Endothelial cell of umbilical vein (primary cell): ENCODE measurements around the gene ATAD5. TPM values are rescaled to one million over a fixed set of nuclear protein-coding genes. Genes with fewer than 3 reads are reported as not detected.

Experiments
- BruUV-seq: library from RNA; stranded (reverse); fragments of 400-500 nt; replicated peaks from 2 replicates; lab custom pipeline; 2021; lab: Mats Ljungman, UMichigan
- CTCF ChIA-PET: fragments of 300-600, 350-600 bp; sonication (Branson Sonifier 250); formaldehyde crosslinking; loops from one replicate; lab custom pipeline; 2021; ENCODE audit warnings: antibody characterized with exemption, inconsistent platforms; lab: Charles Lee
- POLR2A ChIA-PET: fragments of 300-600, 350-600 bp; sonication (Branson Sonifier 250); formaldehyde crosslinking; loops from one replicate; lab custom pipeline; 2021; ENCODE audit warnings: antibody characterized with exemption, inconsistent platforms; lab: Charles Lee
- DNase-seq: peaks from one replicate; pipeline ENCODE4 v3.0.0-alpha.2; 2011; ENCODE audit warnings: low read depth, low spot score
- FAIRE-seq: peaks from 2 replicates; lab custom pipeline; 2011; peaks lifted over from hg19 to GRCh38; lab: Jason Lieb, UNC
- H2AFZ ChIP-seq: 2 replicates; pipeline ENCODE4 v1.6.0; 2012; ENCODE audit warnings: low read depth, low read length, control low read depth, inconsistent platforms
- H3K27ac ChIP-seq: 2 replicates; pipeline ENCODE4 v1.5.1; 2011; ENCODE audit warnings: low read depth, mild to moderate bottlenecking, control low read depth, low read length, moderate library complexity; ENCODE audit not compliant: insufficient read depth
- H3K27me3 ChIP-seq, 2 experiments: 2 replicates each; pipeline versions ENCODE4 v1.6.0 to v1.6.1; 2011; ENCODE audit warnings: low read length in 2 of 2, mixed read lengths in 1 of 2; ENCODE audit not compliant: control insufficient read depth in 2 of 2, insufficient read depth in 2 of 2
- H3K36me3 ChIP-seq, 2 experiments: 2 replicates in 1 of 2; 3 replicates in 1 of 2; pipeline ENCODE4 v1.5.1; 2011; ENCODE audit warnings: low read length in 2 of 2, mild to moderate bottlenecking in 1 of 2, moderate library complexity in 1 of 2; ENCODE audit not compliant: control insufficient read depth in 2 of 2, insufficient read depth in 2 of 2; ENCODE audit errors: extremely low read depth in 1 of 2
- H3K4me1 ChIP-seq: 3 replicates; pipeline ENCODE4 v1.5.1; 2011; ENCODE audit warnings: mild to moderate bottlenecking, low read length; ENCODE audit not compliant: control insufficient read depth, insufficient read depth; ENCODE audit errors: extremely low read depth
- H3K4me2 ChIP-seq: 2 replicates; pipeline ENCODE4 v1.6.1; 2011; ENCODE audit warnings: low read length, control low read depth, mixed read lengths; ENCODE audit not compliant: insufficient read depth
- H3K4me3 ChIP-seq, 3 experiments: fragments of 200-600 bp in 1 of 3; sonication (generic), shearing (Covaris generic) in 1 of 3; replicated peaks in 1 of 3; 2 replicates each; pipeline ENCODE4 v1.5.1; 2011 to 2016; ENCODE audit warnings: control low read depth in 3 of 3, low read length in 3 of 3, mild to moderate bottlenecking in 2 of 3, inconsistent platforms in 1 of 3, low read depth in 1 of 3, moderate library complexity in 1 of 3; ENCODE audit not compliant: insufficient read depth in 1 of 3
- H3K79me2 ChIP-seq: 2 replicates; pipeline ENCODE4 v1.6.0; 2012; ENCODE audit warnings: low read length, inconsistent platforms; ENCODE audit not compliant: control insufficient read depth, insufficient read depth
- H3K9ac ChIP-seq: replicated peaks from 2 replicates; pipeline ENCODE3; 2011; ENCODE audit warnings: low read length, control low read depth; ENCODE audit not compliant: insufficient read depth; ENCODE audit errors: extremely low read depth
- H3K9me1 ChIP-seq: replicated peaks from 3 replicates; pipeline ENCODE4 v1.6.0; 2011; ENCODE audit warnings: mild to moderate bottlenecking, low read length; ENCODE audit not compliant: control insufficient read depth, insufficient read depth; ENCODE audit errors: extremely low read depth
- H3K9me3 ChIP-seq: replicated peaks from 2 replicates; pipeline ENCODE4 v1.5.1; 2012; ENCODE audit warnings: low read length, inconsistent platforms; ENCODE audit not compliant: control insufficient read depth, insufficient read depth
- H4K20me1 ChIP-seq: replicated peaks from 2 replicates; pipeline ENCODE3; 2011; ENCODE audit warnings: mild to moderate bottlenecking, low read length; ENCODE audit not compliant: control insufficient read depth, insufficient read depth; ENCODE audit errors: extremely low read depth
- EZH2 ChIP-seq: IDR thresholded peaks from 2 replicates; pipeline ENCODE4 v1.6.1; 2012; ENCODE audit warnings: borderline replicate concordance, low read depth, mild to moderate bottlenecking, moderate library complexity, low read length, inconsistent platforms; ENCODE audit not compliant: severe bottlenecking
- FOS ChIP-seq: IDR thresholded peaks from 2 replicates; pipeline ENCODE4 v1.6.1; 2011; ENCODE audit warnings: mild to moderate bottlenecking, low read length, moderate library complexity, borderline replicate concordance; ENCODE audit not compliant: insufficient read depth
- GATA2 ChIP-seq: IDR thresholded peaks from 2 replicates; pipeline ENCODE4 v1.7.0; 2011; ENCODE audit warnings: low read depth, mild to moderate bottlenecking, moderate library complexity, mixed read lengths, low read length; ENCODE audit not compliant: insufficient read length, insufficient read depth
- JUN ChIP-seq: IDR thresholded peaks from 2 replicates; pipeline ENCODE4 v1.6.1; 2011; ENCODE audit warnings: borderline replicate concordance, low read depth; ENCODE audit not compliant: insufficient read length, insufficient read depth
- MYC ChIP-seq: IDR thresholded peaks from one replicate; pipeline ENCODE4 v1.6.1; 2011; ENCODE audit warnings: mild to moderate bottlenecking, low read depth, low read length
- POLR2A ChIP-seq: IDR thresholded peaks from 2 replicates; pipeline ENCODE4 v1.6.1; 2012; ENCODE audit warnings: low read depth, mild to moderate bottlenecking, control low read depth, low read length
- POLR2AphosphoS5 ChIP-seq: IDR thresholded peaks from 2 replicates; pipeline ENCODE4 v1.6.1; 2012; ENCODE audit warnings: low read depth, mild to moderate bottlenecking, control low read depth, low read length, moderate library complexity; ENCODE audit not compliant: insufficient read depth
- dilution Hi-C: fragments of 300-500 bp; cut with MboI; formaldehyde crosslinking; loops from one replicate; pipeline ENCODE4 v1.15.0; 2019; ENCODE audit warnings: low sequenced_read_pairs; ENCODE audit not compliant: extremely low pct_ligation_motif_present
- intact Hi-C: fragments of 100-400 bp; cut with micrococcal nuclease; formaldehyde crosslinking; loops from one replicate; pipeline ENCODE4 v1.10.0; 2022
- polyA plus RNA-seq, 4 experiments: library from polyadenylated mRNA; depleted of rRNA in 3 of 4; stranded (reverse) in 3 of 4; unstranded in 1 of 4; fragments of >200 nt; gene quantifications; 2 replicates each; pipeline versions ENCODE4 v1.2.1 to v1.2.3, GENCODE V29; 2011 to 2012; ENCODE audit warnings: missing spikeins in 1 of 4
- total RNA-seq: library from RNA; stranded (reverse); gene quantifications from 2 replicates; pipeline ENCODE4 v1.2.3, GENCODE V29; 2021
- TF ChIP-seq, protein P1 (sequence below), 2 donors: IDR thresholded peaks; 1 replicate in 1 of 2; 2 replicates in 1 of 2; pipeline ENCODE4 v1.5.1; 2011; ENCODE audit warnings: low read length in 2 of 2, mild to moderate bottlenecking in 2 of 2, moderate library complexity in 2 of 2, control low read depth in 1 of 2, inconsistent platforms in 1 of 2, low read depth in 1 of 2; ENCODE audit not compliant: insufficient read depth in 1 of 2; ENCODE audit errors: extremely low read depth in 1 of 2
- TF ChIP-seq, protein P2 (sequence below): IDR thresholded peaks from 2 replicates; pipeline ENCODE4 v1.6.1; 2011; ENCODE audit not compliant: insufficient read depth, insufficient read length

The ATAD5 gene
- total and polyA plus RNA-seq, 2 donors (not counting 3 experiments of a cell fraction or from before 2014, with no cell fraction given): 0.80 to 9.4 TPM

DNA sequence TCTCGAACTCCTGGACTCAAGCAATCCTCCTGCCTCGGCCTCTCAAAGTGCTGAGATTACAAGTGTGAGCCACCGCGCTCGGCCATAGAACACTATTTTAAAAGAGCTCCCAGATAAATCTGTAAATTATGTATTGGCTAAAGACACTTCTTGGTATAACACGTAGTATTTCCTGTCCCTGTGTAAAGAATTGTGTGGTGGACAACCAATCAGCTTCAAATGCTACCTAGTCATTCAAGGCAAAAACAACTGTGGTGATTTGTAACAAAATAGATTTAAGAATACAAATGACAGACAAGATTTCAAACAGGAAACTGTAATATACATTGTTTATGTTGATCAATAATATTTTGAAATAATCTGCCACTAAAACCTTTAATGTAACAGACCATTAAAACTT, 21.9 kb upstream of the ATAD5 start:
- ChIA-PET POLR2A (no interaction called here), CTCF (interaction anchor here (1.9 kb wide), 1 partner anchor 14 kb away, joined by 5 read pairs; the partner anchor contains the start of gene CRLF3)
- dilution Hi-C loops: no loop called here
- H3K79me2 ChIP-seq: peaks cover 32% of the 10 kb centered on the region
- BruUV-seq: no TSS peak
- no peak overlapping the region for H3K4me2 ChIP-seq
- H3K4me3 ChIP-seq: no peak overlapping the region
- DNase-seq (no peak), FAIRE-seq (no peak)
- H3K27ac ChIP-seq: no peak overlapping the region
- peaks cover 8% of the 10 kb centered on the region for H3K4me1 ChIP-seq
- no peaks in the 10 kb centered on the region for H3K9me3 ChIP-seq
- H3K9ac ChIP-seq: no peak overlapping the region
- no peak overlapping the region for H2AFZ ChIP-seq
- no peaks in the 10 kb centered on the region for H3K27me3 ChIP-seq
- intact Hi-C loops: no loop called here
- H3K9me1 ChIP-seq: no peaks in the 10 kb centered on the region
- no peaks in the 10 kb centered on the region for H3K36me3 ChIP-seq
- H4K20me1 ChIP-seq: no peaks in the 10 kb centered on the region
- TF ChIP-seq POLR2A: no peak
- TF ChIP-seq EZH2: no peak
- TF ChIP-seq, protein P1, sequence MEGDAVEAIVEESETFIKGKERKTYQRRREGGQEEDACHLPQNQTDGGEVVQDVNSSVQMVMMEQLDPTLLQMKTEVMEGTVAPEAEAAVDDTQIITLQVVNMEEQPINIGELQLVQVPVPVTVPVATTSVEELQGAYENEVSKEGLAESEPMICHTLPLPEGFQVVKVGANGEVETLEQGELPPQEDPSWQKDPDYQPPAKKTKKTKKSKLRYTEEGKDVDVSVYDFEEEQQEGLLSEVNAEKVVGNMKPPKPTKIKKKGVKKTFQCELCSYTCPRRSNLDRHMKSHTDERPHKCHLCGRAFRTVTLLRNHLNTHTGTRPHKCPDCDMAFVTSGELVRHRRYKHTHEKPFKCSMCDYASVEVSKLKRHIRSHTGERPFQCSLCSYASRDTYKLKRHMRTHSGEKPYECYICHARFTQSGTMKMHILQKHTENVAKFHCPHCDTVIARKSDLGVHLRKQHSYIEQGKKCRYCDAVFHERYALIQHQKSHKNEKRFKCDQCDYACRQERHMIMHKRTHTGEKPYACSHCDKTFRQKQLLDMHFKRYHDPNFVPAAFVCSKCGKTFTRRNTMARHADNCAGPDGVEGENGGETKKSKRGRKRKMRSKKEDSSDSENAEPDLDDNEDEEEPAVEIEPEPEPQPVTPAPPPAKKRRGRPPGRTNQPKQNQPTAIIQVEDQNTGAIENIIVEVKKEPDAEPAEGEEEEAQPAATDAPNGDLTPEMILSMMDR (IDR thresholded peaks at IDR 0.05; ENCODE audit: extremely low read depth in 1 of 2, insufficient read depth in 1 of 2, low read depth in 1 of 2, low read length in 2 of 2): no peak
- TF ChIP-seq JUN: no peak
- TF ChIP-seq, protein P2, sequence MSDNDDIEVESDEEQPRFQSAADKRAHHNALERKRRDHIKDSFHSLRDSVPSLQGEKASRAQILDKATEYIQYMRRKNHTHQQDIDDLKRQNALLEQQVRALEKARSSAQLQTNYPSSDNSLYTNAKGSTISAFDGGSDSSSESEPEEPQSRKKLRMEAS: no peak
- TF ChIP-seq FOS: no peak
- TF ChIP-seq MYC: no peak
- TF ChIP-seq POLR2AphosphoS5: no peak
- TF ChIP-seq GATA2: no peak
